HepG2 (cell line): ENCODE measurements around the gene FIGNL1. TPM values are rescaled to one million over a fixed set of nuclear protein-coding genes. Genes with fewer than 3 reads are reported as not detected.

Experiments
- ARNT2 ChIP-seq: sonication (generic); formaldehyde crosslinking; IDR thresholded peaks from 2 replicates; pipeline ENCODE4 v1.8.0; 2022; ENCODE audit warnings: mild to moderate bottlenecking, low read depth, missing genetic modification reagents, moderate library complexity
- DRAP1 ChIP-seq: IDR thresholded peaks from 2 replicates; pipeline ENCODE4 v1.6.1; 2016; ENCODE audit warnings: missing genetic modification reagents, missing compliant biosample characterization
- MYC ChIP-seq: sonication (generic); formaldehyde crosslinking; IDR thresholded peaks from 2 replicates; pipeline ENCODE4 v1.9.0; 2021; ENCODE audit warnings: missing genetic modification reagents, borderline replicate concordance
- NAIF1 ChIP-seq: sonication (generic); formaldehyde crosslinking; IDR thresholded peaks from 2 replicates; pipeline ENCODE4 v1.5.0; 2020; ENCODE audit warnings: mild to moderate bottlenecking, missing genetic modification reagents, borderline replicate concordance
- PRDM4 ChIP-seq: sonication (generic); formaldehyde crosslinking; IDR thresholded peaks from 2 replicates; pipeline ENCODE4 v1.9.0; 2021; ENCODE audit warnings: missing genetic modification reagents, borderline replicate concordance
- SMAD3 ChIP-seq: sonication (generic); formaldehyde crosslinking; IDR thresholded peaks from 2 replicates; pipeline ENCODE4 v1.4.0; 2020; ENCODE audit warnings: missing genetic modification reagents
- SNAPC4 ChIP-seq: sonication (generic); formaldehyde crosslinking; IDR thresholded peaks from 2 replicates; pipeline ENCODE4 v1.4.0; 2020; ENCODE audit warnings: mild to moderate bottlenecking, missing genetic modification reagents
- TBX2 ChIP-seq: sonication (generic); formaldehyde crosslinking; IDR thresholded peaks from 2 replicates; pipeline ENCODE4 v1.5.0; 2020; ENCODE audit warnings: missing genetic modification reagents, mild to moderate bottlenecking, borderline replicate concordance
- WIZ ChIP-seq: sonication (generic); formaldehyde crosslinking; IDR thresholded peaks from 2 replicates; pipeline ENCODE4 v1.5.1; 2020; ENCODE audit warnings: mild to moderate bottlenecking, missing genetic modification reagents
- ZFP41 ChIP-seq: sonication (generic); formaldehyde crosslinking; IDR thresholded peaks from 2 replicates; pipeline ENCODE4 v1.4.0; 2020; ENCODE audit warnings: mild to moderate bottlenecking, missing genetic modification reagents, borderline replicate concordance
- ZFP91 ChIP-seq: sonication (generic); formaldehyde crosslinking; IDR thresholded peaks from 2 replicates; pipeline ENCODE4 v1.9.0; 2022; ENCODE audit warnings: missing genetic modification reagents, mild to moderate bottlenecking, borderline replicate concordance
- ZNF510 ChIP-seq: sonication (generic); formaldehyde crosslinking; IDR thresholded peaks from 2 replicates; pipeline ENCODE4 v1.4.0; 2020; ENCODE audit warnings: low read depth, mild to moderate bottlenecking, missing genetic modification reagents
- ZSCAN21 ChIP-seq: sonication (generic); formaldehyde crosslinking; IDR thresholded peaks from 2 replicates; pipeline ENCODE4 v1.8.0; 2022; ENCODE audit warnings: mild to moderate bottlenecking, missing genetic modification reagents, moderate library complexity, borderline replicate concordance
- polyA plus RNA-seq, 8 experiments: library from polyadenylated mRNA; depleted of rRNA in 3 of 8; stranded (reverse) in 7 of 8; unstranded in 1 of 8; fragments of >200 nt; fragmentation: Illumina TruSeq in 4 of 8; extraction: Trizol in 4 of 8; gene quantifications; 2 replicates each; pipeline versions ENCODE4 v1.2.1 to v1.2.3, GENCODE V29; 2011 to 2016; ENCODE audit warnings: low read depth in 4 of 8, missing spikeins in 1 of 8, mixed read lengths in 1 of 8; ENCODE audit not compliant: insufficient read depth in 1 of 8
- total RNA-seq, 5 experiments: library from RNA; depleted of rRNA; stranded (reverse); fragments of >200 nt; fragmentation: Illumina TruSeq; extraction: Trizol; gene quantifications; 2 replicates each; pipeline ENCODE4 v1.2.3, GENCODE V29; 2016; ENCODE audit warnings: low read depth in 1 of 5
- TF ChIP-seq, protein P1 (sequence below): IDR thresholded peaks from 2 replicates; pipeline ENCODE4 v1.6.1; 2016; ENCODE audit warnings: mild to moderate bottlenecking
- TF ChIP-seq, protein P2 (sequence below): sonication (generic); formaldehyde crosslinking; IDR thresholded peaks from 2 replicates; pipeline ENCODE4 v1.8.1; 2022; ENCODE audit warnings: mild to moderate bottlenecking, missing genetic modification reagents

FIGNL1 gene
- total and polyA plus RNA-seq, 2 of the 13 experiments (the other 11 are each of a cell fraction or from before 2014, with no cell fraction given) = 4.0 to 20.9 TPM

- TF ChIP-seq DRAP1 (CRISPR knock-in tag) = peak; percentile 47; the same call in 1 of the 2 replicates
- TF ChIP-seq ZFP41 (CRISPR knock-in tag) = peak; percentile 86; the same call in 1 of the 2 replicates
- TF ChIP-seq ZFP91 (CRISPR knock-in tag) = peak; percentile 93
- TF ChIP-seq, protein P1, sequence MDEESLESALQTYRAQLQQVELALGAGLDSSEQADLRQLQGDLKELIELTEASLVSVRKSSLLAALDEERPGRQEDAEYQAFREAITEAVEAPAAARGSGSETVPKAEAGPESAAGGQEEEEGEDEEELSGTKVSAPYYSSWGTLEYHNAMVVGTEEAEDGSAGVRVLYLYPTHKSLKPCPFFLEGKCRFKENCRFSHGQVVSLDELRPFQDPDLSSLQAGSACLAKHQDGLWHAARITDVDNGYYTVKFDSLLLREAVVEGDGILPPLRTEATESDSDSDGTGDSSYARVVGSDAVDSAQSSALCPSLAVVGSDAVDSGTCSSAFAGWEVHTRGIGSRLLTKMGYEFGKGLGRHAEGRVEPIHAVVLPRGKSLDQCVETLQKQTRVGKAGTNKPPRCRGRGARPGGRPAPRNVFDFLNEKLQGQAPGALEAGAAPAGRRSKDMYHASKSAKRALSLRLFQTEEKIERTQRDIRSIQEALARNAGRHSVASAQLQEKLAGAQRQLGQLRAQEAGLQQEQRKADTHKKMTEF (CRISPR knock-in tag) = peak; percentile 70
- TF ChIP-seq TBX2 (CRISPR knock-in tag) = peak; percentile 73
- 0 out of 2 replicates have a peak, but pooled peaks have one; percentile 38 for TF ChIP-seq ZSCAN21 (CRISPR knock-in tag)
- TF ChIP-seq SMAD3 (CRISPR knock-in tag) = no peak
- no peak for TF ChIP-seq SNAPC4 (CRISPR knock-in tag)
- TF ChIP-seq, protein P2, sequence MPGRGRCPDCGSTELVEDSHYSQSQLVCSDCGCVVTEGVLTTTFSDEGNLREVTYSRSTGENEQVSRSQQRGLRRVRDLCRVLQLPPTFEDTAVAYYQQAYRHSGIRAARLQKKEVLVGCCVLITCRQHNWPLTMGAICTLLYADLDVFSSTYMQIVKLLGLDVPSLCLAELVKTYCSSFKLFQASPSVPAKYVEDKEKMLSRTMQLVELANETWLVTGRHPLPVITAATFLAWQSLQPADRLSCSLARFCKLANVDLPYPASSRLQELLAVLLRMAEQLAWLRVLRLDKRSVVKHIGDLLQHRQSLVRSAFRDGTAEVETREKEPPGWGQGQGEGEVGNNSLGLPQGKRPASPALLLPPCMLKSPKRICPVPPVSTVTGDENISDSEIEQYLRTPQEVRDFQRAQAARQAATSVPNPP (CRISPR knock-in tag) = peak; percentile 26; the same call in 1 of the 2 replicates
- no peak for TF ChIP-seq ZNF510 (CRISPR knock-in tag)
- no peak for TF ChIP-seq PRDM4 (CRISPR knock-in tag)
- peak; percentile 87 for TF ChIP-seq WIZ (CRISPR knock-in tag)
- peak; percentile 76; the same call in 1 of the 2 replicates for TF ChIP-seq ARNT2 (CRISPR knock-in tag)
- TF ChIP-seq MYC = peak; percentile 71; the same call in 1 of the 2 replicates
- peak; percentile 39; the same call in 1 of the 2 replicates for TF ChIP-seq NAIF1 (CRISPR knock-in tag)
Observed at GRCh38 chr7:50449881-50450589, at the start of gene FIGNL1 (continued).
